ENCODE measurements around the gene RGCC.

The RGCC gene

GRCh38 chr13:41453620-41454019, 3.7 kb upstream of the RGCC start:
- DNase-seq (ENCODE audit: low spot score), result no peak

DNA sequence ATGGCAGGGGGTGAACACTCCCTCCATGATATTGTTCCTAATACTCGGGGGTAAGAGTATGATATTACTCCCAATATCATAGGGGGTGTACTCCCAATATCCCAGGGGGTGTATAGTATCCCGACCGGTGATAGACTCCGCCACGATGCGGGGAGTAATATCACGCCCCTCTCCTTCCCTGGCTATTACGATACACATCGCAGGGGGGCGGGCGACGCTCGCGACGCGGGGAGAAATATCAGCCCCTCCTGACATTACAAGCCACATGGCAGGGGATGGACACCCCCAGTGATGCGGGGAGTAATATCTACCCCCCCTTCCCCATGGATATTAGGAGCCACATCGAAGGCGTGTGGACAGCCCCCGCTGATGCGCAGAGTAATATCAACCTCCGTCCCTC, 3.2 kb upstream of the RGCC start:
- no peak for DNase-seq (ENCODE audit: low spot score)

DNA sequence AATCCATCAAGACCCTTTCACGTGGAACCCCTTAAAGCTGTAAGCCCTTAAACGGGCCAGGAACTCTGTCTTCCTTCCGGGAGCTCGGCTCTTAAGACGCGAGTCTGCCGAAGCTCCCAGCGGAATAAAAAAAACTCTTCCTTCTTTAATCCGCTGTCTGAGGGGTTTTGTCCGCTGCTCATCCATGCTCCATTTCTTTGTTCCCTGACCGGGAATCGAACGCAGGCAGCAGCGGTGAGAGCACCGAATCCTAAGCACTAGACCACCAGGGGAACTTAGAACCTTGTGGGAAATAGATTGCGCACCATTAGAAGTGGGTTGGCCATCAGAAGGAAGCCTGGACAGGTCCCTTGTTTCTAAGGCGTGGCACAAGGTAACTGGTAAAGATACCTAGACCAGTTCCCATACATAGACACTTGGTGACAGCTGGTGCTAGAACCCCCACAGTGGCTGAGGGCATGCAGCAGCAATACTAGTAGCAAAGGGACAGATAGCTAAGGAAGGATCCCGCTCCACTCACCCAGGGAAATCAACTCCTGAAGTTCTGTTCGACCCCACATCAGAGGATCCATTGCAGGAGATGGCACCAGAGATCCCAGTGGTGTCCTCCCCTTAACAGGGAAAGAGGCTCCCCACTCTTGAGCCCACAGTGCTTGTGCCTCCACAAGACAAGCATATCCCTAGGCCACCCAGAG, 1.5 kb upstream of the RGCC start:
- no peak for DNase-seq (ENCODE audit: low spot score)

GRCh38 chr13:41457589-41458186, 338 bp downstream of the RGCC start:
- DNase-seq (ENCODE audit: low spot score), result peak; percentile 55

GRCh38 chr13:41458187-41458760, 924 bp downstream of the RGCC start:
- peak; percentile 59 for DNase-seq (ENCODE audit: low spot score)

DNA sequence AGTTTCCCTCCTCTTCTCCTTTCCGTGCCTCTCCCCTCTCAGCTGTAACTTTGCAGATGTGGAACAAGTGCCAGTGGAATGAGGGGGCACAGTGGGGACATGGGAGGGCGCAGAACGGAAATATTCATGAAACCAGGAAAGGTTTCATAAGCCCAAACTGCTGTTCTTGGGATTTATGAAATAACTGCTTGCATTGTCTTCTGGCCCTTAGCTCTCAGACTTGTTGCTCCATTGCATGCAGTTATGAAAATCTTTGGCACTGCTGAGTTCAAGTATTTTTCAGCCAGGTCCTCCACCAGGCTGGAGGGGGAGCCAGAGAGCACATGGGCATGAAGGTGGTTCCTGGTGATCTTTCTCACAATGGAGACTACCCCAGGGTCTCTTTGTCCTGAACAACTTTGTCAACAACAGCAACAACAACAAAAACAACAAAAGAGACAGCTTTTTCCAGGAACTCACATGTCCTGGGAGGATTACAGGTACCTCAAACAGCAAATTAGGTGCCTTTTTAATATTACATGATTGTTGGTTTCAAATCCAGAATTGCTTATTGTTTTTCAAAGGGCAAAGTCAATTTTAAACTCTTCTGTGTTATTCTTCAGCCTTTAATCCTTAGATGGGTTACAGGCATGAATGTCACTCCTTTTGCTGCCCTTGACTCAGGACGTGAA, 1.5 kb downstream of the RGCC start:
- peak; percentile 87 for DNase-seq (ENCODE audit: low spot score)

DNA sequence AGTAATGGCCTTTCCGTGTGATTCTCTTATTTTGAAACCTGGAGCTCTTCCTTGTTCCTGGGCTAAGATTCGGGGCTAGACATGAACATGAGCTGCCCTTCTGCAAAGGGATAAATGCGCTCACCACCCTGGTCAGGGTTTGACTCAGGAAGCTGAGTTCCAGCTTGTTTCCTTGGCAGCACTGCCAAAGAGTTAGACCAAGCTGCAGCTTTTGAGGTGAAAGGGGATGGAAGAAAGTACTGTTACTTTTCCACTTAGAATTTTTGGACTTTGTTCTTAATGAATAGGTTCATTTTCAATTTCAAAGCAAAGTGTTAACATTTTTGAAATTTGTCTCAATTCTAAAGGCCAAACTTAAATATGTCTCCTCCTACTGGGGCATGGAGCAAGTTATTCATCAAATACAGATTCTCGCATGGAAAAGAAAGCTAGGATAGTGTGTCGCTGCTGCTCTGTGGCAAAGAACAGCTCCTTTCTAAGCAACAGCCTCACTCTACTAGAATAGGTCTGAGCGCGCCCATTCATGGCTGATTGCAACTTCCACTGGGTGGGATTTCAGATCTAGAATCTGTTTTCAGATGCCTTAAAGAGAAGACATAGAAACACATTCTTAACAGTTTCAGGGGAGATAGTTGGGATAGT, 2.2 kb downstream of the RGCC start:
- DNase-seq (ENCODE audit: low spot score), result no peak

DNA sequence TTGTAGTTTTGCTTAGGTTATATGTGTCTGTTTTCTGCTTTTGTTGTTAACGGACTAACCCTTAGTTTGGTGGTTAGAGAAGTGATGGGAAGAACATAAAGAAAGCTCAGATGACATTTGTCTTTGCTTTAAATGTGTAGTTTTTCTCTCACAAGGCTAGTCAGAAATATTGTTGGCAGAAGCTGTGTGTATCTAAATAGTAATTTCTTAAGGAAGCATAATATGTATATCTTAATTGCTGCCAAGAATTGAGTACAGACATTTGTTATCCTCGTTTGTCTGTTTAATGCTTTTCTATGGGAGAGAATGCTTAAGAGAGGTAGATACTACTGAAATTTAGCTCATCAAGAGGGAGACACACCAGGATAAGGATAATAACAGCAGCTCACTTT, 2.7 kb downstream of the RGCC start:
- DNase-seq (ENCODE audit: low spot score), result no peak

- DNase-seq (ENCODE audit: low spot score), result no peak
Measured at GRCh38 chr13:41460930-41461329, 3.6 kb downstream of the RGCC start.

GRCh38 chr13:41461527-41462139, 4.3 kb downstream of the RGCC start:
- DNase-seq (ENCODE audit: low spot score), result peak; percentile 87

DNA sequence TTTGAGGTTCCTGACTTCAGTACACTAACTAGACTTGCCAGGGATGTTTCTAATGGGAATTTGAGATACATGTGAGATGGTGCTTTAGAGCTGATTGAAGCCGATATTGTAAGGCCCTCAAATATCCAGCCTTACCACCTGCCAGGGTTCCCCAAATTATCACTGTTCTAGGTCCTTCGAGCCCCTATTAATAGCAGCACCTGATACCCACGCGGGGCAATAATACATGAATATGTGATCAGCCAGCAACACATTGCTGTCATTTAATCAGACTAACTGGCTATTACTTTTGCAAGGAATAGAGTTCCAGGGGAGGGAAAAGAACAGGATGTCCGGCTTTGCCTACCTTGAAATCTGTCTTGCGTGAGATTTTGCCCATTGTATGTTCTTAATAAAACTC, 5.1 kb downstream of the RGCC start:
- DNase-seq (ENCODE audit: low spot score), result no peak

DNA sequence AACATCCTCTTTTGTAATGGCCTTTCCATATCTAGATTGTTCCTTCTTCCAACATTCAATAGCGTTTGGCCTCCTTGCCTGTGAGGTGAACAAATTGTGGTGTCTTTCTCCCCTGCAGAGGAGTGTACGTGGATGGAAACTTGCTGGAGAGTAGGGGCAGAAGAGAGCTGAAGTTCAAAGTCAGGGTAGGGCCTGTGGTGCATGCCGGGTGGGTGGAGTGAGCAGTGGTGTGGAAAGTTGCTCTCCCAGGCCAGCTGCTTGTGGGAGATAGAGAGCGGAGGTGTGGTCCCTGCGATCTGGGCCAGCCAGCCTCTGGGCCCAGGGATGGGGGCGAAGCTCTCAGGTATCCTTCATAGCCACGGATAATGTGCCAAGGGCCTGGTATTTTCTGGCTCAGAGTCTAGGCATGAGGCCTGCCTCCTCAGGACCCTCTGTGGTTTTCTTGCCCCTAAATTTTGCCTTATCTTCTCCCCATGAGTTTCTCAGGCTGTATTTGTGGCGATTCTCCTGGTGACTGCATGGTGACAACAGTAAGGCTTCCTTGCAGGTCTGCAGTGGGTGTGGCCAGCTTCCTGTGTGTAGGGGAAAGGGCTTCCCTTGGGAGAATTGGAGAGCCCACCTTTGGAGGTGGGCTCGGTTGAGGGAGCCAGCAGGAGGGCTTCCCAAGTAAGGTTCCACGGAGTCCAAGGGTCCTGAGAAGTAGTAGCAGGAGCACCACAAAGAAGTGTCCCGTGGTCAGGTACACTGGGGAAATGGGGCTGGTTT, 6.7 kb downstream of the RGCC start:
- DNase-seq (ENCODE audit: low spot score), result peak; percentile 73

DNA sequence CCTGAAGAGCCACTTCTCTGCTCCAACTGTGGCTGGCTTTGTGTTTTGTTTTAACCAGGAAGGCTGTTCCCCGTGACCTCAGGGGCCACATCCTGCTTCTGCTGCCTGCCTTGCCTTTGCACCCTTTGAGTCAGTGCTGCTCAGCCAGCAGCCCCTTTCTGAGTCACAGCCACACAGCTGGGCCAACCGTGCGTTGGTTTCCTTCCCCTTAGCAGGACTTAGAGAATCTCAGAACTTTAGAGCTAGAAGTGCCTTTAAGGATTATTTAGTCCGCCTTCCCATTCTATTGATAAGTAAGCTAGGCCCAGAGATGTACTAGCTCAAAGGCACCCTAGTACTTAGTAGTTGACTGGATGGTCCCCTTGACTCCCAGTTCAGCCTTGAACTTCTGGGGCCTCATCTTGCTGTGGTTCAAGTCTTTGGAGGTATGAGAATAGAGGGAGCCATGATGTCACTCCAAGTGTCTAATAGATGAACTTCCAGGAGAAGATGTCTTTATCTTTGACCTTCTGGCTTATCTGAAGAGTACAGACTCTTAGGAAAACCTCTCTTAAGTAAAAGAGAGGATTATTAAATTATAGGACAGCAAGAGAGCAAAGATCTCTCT, 8.0 kb downstream of the RGCC start:
- peak; percentile 67 for DNase-seq (ENCODE audit: low spot score)

- DNase-seq (ENCODE audit: low spot score), result no peak
Measured at GRCh38 chr13:41465898-41466320, 8.6 kb downstream of the RGCC start.

DNA sequence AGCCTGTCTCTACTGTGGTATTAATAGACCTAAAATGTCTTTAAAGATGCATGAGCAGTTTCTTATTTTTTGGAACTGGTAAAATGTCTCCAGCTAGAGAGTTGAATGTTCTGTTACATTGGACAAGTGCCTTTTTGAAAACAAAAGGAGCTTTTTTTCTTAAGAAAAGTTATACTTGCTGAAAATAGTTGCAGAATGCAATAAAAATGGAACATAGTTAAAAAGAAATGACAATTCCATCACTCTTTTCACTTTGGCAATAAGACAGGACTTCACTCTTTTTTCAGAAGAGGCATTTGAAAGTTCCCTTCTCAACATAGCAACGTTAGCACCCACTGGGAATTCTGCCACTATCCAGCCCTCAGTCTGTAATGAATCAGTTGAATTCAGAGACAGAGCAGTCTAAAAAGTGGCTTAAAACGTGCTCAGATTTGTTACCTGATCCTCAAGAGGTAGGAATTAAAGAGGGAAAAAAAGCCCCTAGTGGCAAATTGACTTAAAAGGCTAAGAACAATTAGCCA, 10.1 kb downstream of the RGCC start:
- DNase-seq (ENCODE audit: low spot score), result no peak

GRCh38 chr13:41468631-41469030, 11.3 kb downstream of the RGCC start:
- no peak for DNase-seq (ENCODE audit: low spot score)

DNA sequence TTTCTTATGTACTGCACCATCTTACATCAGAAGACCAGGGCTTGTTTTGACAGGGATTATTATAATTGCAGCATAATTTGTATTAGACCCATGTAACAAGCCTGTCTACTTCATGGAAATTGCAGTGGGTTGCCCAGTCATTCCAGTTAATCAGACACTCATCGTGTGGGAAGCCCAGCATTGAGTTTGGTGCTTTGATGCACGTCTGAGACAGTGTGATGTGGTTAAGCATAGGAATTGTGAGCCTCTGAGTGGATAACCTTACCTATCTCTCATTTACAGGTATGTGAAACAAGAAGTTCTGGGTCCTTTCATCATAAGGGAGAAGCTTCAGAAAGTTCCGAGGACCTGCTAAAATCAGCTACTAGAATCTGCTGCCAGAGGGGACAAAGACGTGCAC, 12.8 kb downstream of the RGCC start:
- DNase-seq (ENCODE audit: low spot score), result no peak

DNA sequence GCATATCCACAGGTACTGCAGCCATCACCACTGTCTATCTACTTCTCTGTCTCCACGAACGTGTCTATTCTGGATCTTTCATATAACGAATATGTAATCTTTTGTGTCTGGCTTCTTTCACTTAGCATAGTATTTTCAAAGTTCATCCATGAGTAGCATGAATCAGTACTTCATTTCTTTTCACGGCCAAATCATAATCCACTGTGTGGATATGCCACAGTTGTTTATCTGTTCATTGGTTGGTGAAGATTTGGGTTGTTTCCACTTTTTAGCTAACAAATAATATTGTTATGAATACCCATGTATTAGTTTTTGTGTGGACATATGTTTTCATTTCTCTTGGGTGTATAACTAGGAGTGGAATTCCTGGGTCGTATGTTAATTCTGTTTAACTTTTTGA, 14.4 kb downstream of the RGCC start:
- DNase-seq (ENCODE audit: low spot score), result no peak

DNA sequence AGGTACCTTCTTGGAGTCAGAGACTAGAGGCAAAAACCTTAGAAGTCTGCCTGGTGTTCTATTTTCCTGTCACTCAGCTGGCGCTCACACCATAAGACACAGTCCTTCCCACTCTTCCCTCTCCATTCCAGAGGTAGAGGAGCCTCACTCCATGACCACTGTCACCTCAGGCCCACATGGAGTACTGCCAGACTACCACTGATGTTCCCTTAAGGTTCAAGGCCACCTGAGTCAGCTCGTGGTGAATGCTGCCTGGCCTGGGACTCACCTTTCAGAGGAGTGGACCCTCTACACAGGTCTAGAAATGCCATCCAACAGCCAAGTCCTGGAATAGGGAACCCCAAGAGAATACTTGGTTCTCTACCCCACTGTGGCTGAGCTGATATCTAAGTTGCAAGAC, 29.9 kb downstream of the RGCC start:
- no peak for DNase-seq (ENCODE audit: low spot score)

DNA sequence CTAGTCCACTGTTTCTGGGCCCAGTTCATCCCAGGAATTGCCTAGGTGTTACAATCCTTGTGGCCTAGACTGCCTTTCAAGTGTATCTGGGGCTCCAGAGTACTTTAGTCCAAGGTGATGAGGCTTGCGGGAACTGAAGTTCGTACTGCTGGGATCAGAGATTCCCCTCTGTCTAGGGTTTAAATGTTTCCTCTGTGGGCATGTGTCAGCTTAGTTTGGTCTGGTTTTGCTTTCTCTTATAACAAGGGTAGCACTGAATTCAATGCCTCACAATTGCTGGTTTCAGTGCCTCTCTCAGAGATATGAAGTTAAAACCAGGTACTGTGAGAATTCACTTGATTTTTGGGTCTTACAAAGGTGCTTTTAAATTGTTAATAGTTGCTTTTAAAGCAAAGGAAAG, 30.8 kb downstream of the RGCC start:
- no peak for DNase-seq (ENCODE audit: low spot score)

All from NAMALWA (cell line).